B cell (primary cell): ENCODE results near the gene DHX30. TPM values are rescaled to one million over a fixed set of nuclear protein-coding genes. Genes with fewer than 3 reads are reported as not detected.

Source experiments
- ATAC-seq: fragments of 200-7000 bp; cut with Tn5 transposase; one replicate; pipeline ENCODE4 v1.10.0; 2021; ENCODE audit warnings: low read depth, mild to moderate bottlenecking, moderate number of reproducible peaks, moderate library complexity
- CTCF ChIA-PET: fragments of 350-600 bp; sonication (Branson Sonifier 250); formaldehyde crosslinking; loops from one replicate; lab custom pipeline; 2021; ENCODE audit warnings: antibody characterized with exemption, inconsistent platforms; lab: Charles Lee
- POLR2A ChIA-PET: fragments of 350-600 bp; sonication (Branson Sonifier 250); formaldehyde crosslinking; loops from one replicate; lab custom pipeline; 2021; ENCODE audit warnings: antibody characterized with exemption; lab: Charles Lee
- DNase-seq: peaks from one replicate; pipeline ENCODE4 v3.0.0; 2013
- H2AFZ ChIP-seq: 2 replicates; pipeline ENCODE4 v1.6.1; 2012; ENCODE audit warnings: mild to moderate bottlenecking, low read depth, low read length; ENCODE audit not compliant: insufficient read depth, poor library complexity, severe bottlenecking
- H3K27ac ChIP-seq, 2 donors: 1 replicate in 1 of 2; 2 replicates in 1 of 2; pipeline ENCODE4 v1.5.1; 2012 to 2013; ENCODE audit warnings: low read length in 2 of 2, mild to moderate bottlenecking in 2 of 2, moderate library complexity in 1 of 2
- H3K27me3 ChIP-seq, 4 experiments: fragments of 200-600 bp in 1 of 4; sonication (generic) in 1 of 4; replicated peaks in 1 of 4; 1 replicate in 2 of 4; 2 replicates in 2 of 4; pipeline versions ENCODE4 v1.6.1 to v1.7.0; 2013 to 2016; ENCODE audit warnings: low read length in 3 of 4, mild to moderate bottlenecking in 2 of 4, mixed read lengths in 1 of 4, moderate library complexity in 1 of 4; ENCODE audit not compliant: insufficient read depth in 4 of 4, control insufficient read depth in 3 of 4; ENCODE audit errors: control extremely low read depth in 1 of 4
- H3K36me3 ChIP-seq, 2 experiments: replicated peaks in 1 of 2; 1 replicate in 1 of 2; 2 replicates in 1 of 2; pipeline versions ENCODE4 v1.6.1 to v1.7.1; 2013; ENCODE audit warnings: low read length in 1 of 2; ENCODE audit not compliant: insufficient read depth in 2 of 2, control insufficient read depth in 1 of 2; ENCODE audit errors: control extremely low read depth in 1 of 2, extremely low read depth in 1 of 2
- H3K4me1 ChIP-seq, 2 donors: fragments of 200-600 bp in 1 of 2; sonication (generic) in 1 of 2; 1 replicate in 1 of 2; 2 replicates in 1 of 2; pipeline versions ENCODE4 v1.5.1 to v1.6.1; 2013 to 2017; ENCODE audit warnings: low read length in 2 of 2; ENCODE audit not compliant: control insufficient read depth in 2 of 2, insufficient read depth in 2 of 2
- H3K4me2 ChIP-seq: replicated peaks from 2 replicates; pipeline ENCODE3; 2012; ENCODE audit warnings: mild to moderate bottlenecking, low read depth, low read length; ENCODE audit not compliant: poor library complexity, severe bottlenecking
- H3K4me3 ChIP-seq, 5 experiments: fragments of 200-600 bp in 1 of 5; sonication (generic) in 1 of 5; 1 replicate in 3 of 5; 2 replicates in 2 of 5; pipeline versions ENCODE4 v1.5.1 to v1.7.0; 2011 to 2016; ENCODE audit warnings: low read length in 4 of 5, mild to moderate bottlenecking in 4 of 5, low read depth in 2 of 5, control low read depth in 1 of 5, moderate library complexity in 1 of 5; ENCODE audit not compliant: insufficient read depth in 1 of 5; ENCODE audit errors: control extremely low read depth in 1 of 5, extremely low read depth in 1 of 5
- H3K79me2 ChIP-seq: fragments of 200-600 bp; sonication (generic); one replicate; pipeline ENCODE4 v1.6.0; 2016; ENCODE audit warnings: low read length; ENCODE audit not compliant: control insufficient read depth, insufficient read depth
- H3K9ac ChIP-seq: fragments of 200-600 bp; sonication (generic); 2 replicates; pipeline ENCODE4 v1.6.1; 2017; ENCODE audit warnings: mild to moderate bottlenecking, low read length, moderate library complexity
- H3K9me3 ChIP-seq, 3 donors: one replicate each; pipeline versions ENCODE4 v1.6.1 to v1.7.1; 2013; ENCODE audit warnings: low read length in 2 of 3; ENCODE audit not compliant: control insufficient read depth in 2 of 3, insufficient read depth in 1 of 3; ENCODE audit errors: control extremely low read depth in 1 of 3
- H4K20me1 ChIP-seq: 2 replicates; pipeline ENCODE4 v1.6.0; 2012; ENCODE audit warnings: mild to moderate bottlenecking, low read length; ENCODE audit not compliant: insufficient read depth, control insufficient read depth, poor library complexity, severe bottlenecking
- H3K27ac Mint-ChIP-seq: one replicate; pipeline ENCODE4 v1.8.0; 2021; ENCODE audit warnings: mixed read lengths
- H3K27me3 Mint-ChIP-seq: one replicate; pipeline ENCODE4 v1.8.0; 2021; ENCODE audit warnings: mixed read lengths
- H3K4me1 Mint-ChIP-seq: one replicate; pipeline ENCODE4 v1.8.0; 2021; ENCODE audit warnings: mixed read lengths
- H3K4me3 Mint-ChIP-seq: one replicate; pipeline ENCODE4 v1.8.0; 2021; ENCODE audit warnings: mixed read lengths
- H3K9me3 Mint-ChIP-seq: one replicate; pipeline ENCODE4 v1.8.0; 2022; ENCODE audit warnings: mixed read lengths; ENCODE audit not compliant: insufficient read depth
- EZH2 ChIP-seq: IDR thresholded peaks from 2 replicates; pipeline ENCODE4 v1.6.1; 2012; ENCODE audit warnings: borderline replicate concordance, low read depth, mild to moderate bottlenecking, moderate library complexity, low read length; ENCODE audit not compliant: insufficient read depth, poor library complexity, severe bottlenecking
- WGBS: methylation state at CpG from one replicate; pipeline ENCODE4 v1.1.5; 2013; ENCODE audit warnings: missing lambda C conversion rate; ENCODE audit not compliant: insufficient coverage; 5-methylcytosine and 5-hydroxymethylcytosine counted together
- intact Hi-C: fragments of 100-400 bp; cut with micrococcal nuclease; formaldehyde crosslinking; loops from one replicate; pipeline ENCODE4 v1.10.0; 2022
- polyA plus RNA-seq: library from polyadenylated mRNA; depleted of rRNA; stranded (reverse); fragments of >200 nt; gene quantifications from 2 replicates; pipeline ENCODE4 v1.2.3, GENCODE V29; 2012
- total RNA-seq, 2 donors: library from RNA; stranded (reverse); fragments of 120-200 nt in 1 of 2; gene quantifications; 1 replicate in 1 of 2; 2 replicates in 1 of 2; pipeline versions ENCODE4 v1.2.3 to v1.2.4, GENCODE V29; 2013 to 2022
- TF ChIP-seq, protein P1 (sequence below): fragments of 200-600 bp; IDR thresholded peaks from one replicate; pipeline ENCODE4 v1.8.0; 2022; ENCODE audit warnings: antibody characterized with exemption, mild to moderate bottlenecking

DHX30 gene
- total and polyA plus RNA-seq, 2 donors (not counting 1 experiment from before 2014, with no cell fraction given), result 77.0 to 81.8 TPM

DNA sequence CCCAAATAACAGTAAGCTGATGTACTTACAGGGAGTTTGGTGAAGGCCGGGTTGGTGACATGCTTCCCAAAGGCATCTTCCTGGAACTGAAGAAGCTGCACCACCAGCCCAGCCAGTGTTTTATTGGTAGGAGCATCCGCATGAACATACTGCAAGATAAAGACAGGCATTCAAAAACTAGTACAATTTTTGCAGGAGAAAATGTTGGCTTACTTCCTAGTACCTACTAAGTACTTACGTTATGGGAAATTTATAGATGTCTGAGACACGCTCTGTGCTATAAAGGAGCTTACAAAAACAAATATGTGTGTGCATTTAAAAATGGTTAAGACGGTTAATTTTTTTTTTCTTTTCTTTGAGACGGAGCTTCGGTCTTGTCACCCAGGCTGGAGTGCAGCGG, 30.1 kb upstream of the DHX30 start:
- Histone ChIP-seq H3K27ac (no peak overlapping the region), H3K79me2 (peaks cover 96% of the 10 kb centered on the region), H2AFZ (no peak overlapping the region), H3K4me1 (peaks cover under 1 to 6% of the 10 kb centered on the region in 2 donors), H3K36me3 (peaks cover 7 to 22% of the 10 kb centered on the region in 2 experiments), H3K27me3 (no peaks in the 10 kb centered on the region), H3K4me3 (no peak overlapping the region), H3K4me2 (no peak overlapping the region), H3K9ac (no peak overlapping the region), H3K9me3 (no peaks in the 10 kb centered on the region), H4K20me1 (peaks cover 59% of the 10 kb centered on the region)
- DNase-seq (no peak), ATAC-seq (no peak)
- Mint-ChIP-seq H3K4me1 (peaks cover 20% of the 10 kb centered on the region), H3K27me3 (no peaks in the 10 kb centered on the region), H3K27ac (no peak overlapping the region), H3K9me3 (no peaks in the 10 kb centered on the region), H3K4me3 (no peak overlapping the region)
- TF ChIP-seq, protein P1, sequence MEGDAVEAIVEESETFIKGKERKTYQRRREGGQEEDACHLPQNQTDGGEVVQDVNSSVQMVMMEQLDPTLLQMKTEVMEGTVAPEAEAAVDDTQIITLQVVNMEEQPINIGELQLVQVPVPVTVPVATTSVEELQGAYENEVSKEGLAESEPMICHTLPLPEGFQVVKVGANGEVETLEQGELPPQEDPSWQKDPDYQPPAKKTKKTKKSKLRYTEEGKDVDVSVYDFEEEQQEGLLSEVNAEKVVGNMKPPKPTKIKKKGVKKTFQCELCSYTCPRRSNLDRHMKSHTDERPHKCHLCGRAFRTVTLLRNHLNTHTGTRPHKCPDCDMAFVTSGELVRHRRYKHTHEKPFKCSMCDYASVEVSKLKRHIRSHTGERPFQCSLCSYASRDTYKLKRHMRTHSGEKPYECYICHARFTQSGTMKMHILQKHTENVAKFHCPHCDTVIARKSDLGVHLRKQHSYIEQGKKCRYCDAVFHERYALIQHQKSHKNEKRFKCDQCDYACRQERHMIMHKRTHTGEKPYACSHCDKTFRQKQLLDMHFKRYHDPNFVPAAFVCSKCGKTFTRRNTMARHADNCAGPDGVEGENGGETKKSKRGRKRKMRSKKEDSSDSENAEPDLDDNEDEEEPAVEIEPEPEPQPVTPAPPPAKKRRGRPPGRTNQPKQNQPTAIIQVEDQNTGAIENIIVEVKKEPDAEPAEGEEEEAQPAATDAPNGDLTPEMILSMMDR, result no peak
- no peak for TF ChIP-seq EZH2
- intact Hi-C loops, result no loop called here
- CTCF ChIA-PET, result no interaction called here
- POLR2A ChIA-PET, result no interaction called here
- WGBS, result 100% methylated on average over 2 of the region's 8 CpGs

DNA sequence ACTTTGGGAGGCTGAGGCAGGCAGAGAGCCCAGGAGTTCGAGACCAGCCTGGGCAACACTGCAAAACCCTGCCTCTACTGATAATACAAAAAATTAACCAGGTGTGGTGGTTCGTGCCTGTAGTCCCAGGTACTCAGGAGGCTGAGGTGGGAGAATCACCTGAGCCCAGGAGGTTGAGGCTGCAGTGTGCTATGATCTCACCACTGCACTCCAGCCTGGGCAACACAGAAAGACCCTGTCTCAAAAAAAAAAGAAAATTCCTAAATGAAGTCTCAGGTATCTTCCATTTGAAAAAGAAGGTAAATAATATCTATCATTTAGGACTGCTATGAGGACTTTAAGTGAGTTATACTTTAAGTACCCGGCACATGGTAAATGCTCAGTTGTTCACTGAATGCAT, 24.2 kb upstream of the DHX30 start:
- ChIA-PET POLR2A (no interaction called here), CTCF (interaction anchor here (1.0 kb wide), 1 partner anchor 37 kb away, joined by 3 read pairs; no protein-coding TSS in a partner anchor)
- Histone ChIP-seq H3K27me3 (no peaks in the 10 kb centered on the region), H3K36me3 (no peaks in the 10 kb centered on the region), H3K79me2 (peaks cover 83% of the 10 kb centered on the region), H4K20me1 (peaks cover 50% of the 10 kb centered on the region), H3K4me1 (peaks cover 32 to 44% of the 10 kb centered on the region in 2 donors), H3K4me2 (peak overlapping the region; percentile 82), H3K9me3 (no peaks in the 10 kb centered on the region), H3K27ac (peak overlapping the region in 1 of 2 donors; percentile 19), H3K9ac (no peak overlapping the region), H2AFZ (no peak overlapping the region), H3K4me3 (peak overlapping the region in 1 of 5 experiments; percentile 85)
- H3K4me3 Mint-ChIP-seq, result peak overlapping the region; percentile 79
- no peak for ATAC-seq
- H3K4me1 Mint-ChIP-seq, result peaks cover 51% of the 10 kb centered on the region
- 80% methylated on average over 2 of the region's 3 CpGs for WGBS
- no peak overlapping the region for H3K27ac Mint-ChIP-seq
- TF ChIP-seq EZH2, result no peak
- TF ChIP-seq, protein P1, result no peak
- no peaks in the 10 kb centered on the region for H3K9me3 Mint-ChIP-seq
- no peaks in the 10 kb centered on the region for H3K27me3 Mint-ChIP-seq
- intact Hi-C loops, result no loop called here
- no peak for DNase-seq
